ENCODE data around the gene HYAL2.
A peak's percentile ranks its signal among the peaks of the same experiment; 100 is the strongest.

The HYAL2 gene, protein sequence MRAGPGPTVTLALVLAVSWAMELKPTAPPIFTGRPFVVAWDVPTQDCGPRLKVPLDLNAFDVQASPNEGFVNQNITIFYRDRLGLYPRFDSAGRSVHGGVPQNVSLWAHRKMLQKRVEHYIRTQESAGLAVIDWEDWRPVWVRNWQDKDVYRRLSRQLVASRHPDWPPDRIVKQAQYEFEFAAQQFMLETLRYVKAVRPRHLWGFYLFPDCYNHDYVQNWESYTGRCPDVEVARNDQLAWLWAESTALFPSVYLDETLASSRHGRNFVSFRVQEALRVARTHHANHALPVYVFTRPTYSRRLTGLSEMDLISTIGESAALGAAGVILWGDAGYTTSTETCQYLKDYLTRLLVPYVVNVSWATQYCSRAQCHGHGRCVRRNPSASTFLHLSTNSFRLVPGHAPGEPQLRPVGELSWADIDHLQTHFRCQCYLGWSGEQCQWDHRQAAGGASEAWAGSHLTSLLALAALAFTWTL

DNA sequence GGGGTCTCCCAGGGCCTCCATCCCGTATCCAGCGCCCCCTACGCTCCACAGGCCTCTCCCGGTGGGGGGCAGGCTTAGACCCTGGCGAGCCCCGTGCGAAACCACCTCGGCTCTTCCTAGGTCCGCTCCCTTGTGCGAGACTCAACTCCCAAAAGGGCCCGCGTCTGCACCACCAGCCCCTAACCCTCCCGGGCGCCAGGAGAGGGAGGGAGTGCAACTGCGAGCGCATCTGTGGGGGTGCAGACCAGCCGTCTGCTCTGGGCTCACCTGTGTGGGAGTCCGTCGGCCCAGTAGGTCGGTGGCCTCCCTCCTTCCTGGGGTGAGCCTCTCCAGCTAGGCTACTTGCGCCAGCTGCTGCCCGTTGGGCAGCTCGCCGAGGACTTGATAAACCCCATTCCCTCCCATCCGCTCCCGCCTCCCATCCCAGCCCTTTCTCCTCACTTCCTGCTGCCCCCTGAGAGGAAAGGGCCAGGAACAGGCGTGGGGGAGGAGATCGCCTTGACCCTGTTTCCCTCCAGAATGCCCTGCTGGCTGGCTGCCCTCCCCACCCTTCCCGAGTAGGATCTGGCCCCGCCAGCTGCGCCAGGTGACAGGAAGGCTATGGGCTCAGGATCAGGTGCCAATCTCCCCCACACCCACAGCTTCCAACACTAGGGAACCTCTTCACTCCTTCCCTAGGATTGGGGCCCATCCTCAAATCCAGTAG, at the start of gene HYAL2:
HYAL2 (minus strand) TSS at position 360 of the 706 bp plus-strand sequence. CDS start 2,256 bp downstream, outside the sequence.
- DNase-seq = peak; percentile 33

DNA sequence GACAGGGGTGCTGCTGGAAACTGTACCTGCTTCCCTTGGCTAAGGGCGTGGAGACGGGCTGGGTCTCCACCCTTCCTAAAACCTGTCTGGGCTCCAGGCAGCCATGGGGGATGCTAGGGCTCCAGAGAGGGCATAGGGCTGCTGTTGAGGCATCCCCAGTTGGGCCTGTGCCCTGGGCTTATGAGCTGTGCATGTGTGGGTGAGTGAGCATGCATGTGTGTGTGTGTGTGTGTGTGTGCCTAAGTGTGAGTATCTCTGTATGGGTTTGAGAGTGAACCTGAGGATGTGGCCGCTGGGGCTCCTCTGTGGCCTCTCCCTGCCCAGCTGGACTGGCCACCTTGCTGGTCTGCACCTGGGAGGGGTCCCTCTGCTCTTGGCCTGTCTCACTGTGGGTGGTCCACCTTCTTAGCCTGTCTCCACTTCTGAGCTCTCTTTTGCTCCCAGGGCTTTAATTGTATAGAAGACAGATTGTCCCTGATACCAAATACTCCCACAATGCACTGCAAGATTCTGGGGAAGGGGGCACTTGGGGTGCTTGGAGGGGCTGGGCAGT, 48.7 kb upstream of the HYAL2 start:
- no peak for DNase-seq

DNA sequence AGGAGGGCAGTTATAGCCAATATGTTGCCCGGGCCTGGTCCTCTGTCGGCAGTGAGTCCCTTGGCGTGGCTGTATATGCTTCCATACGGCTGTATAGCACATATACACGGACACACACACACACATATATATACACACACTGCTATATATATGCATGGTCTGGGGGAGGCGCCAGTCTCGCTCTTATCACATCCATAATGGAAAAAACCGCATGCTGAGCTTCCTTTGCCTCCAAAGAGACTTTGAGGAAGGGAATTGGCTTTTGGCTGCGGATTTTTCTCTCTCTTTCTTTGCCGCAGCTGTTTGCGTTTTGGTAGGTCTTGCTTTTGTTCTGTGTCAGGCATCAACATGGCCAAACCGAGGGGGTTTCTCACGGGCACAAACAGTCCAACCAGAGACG, 48.0 kb upstream of the HYAL2 start:
- DNase-seq = peak; percentile 26

DNA sequence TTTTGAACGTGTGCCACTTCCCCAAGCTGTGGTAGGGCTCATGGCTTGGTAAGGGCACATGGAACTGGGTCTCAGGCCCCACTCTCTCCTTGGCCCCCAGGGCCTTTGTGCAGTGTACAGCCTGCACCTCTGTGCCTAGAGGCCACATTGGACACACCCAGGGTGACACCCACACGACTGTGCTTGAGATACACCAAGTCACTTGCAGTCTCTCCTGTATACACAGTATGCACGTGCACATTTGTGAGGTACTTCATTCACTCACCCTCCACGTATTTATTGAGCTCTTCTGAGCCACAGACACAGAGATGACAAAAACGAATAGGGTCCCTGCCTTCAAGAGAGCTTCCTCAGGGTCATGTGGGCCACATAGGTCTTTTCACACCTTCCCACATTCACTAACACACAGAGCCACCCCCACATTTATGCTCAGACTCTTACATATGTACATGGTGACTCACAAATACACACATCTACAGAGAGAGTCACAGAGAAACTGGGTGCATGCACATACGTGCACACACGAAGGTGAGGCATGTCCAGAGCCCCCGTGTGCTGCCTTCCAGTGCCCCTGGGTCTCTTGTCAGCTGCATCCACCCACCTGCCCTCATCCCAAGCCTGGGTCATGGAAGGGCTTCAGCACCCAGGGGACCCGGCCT, 46.6 kb upstream of the HYAL2 start:
- no peak for DNase-seq

DNA sequence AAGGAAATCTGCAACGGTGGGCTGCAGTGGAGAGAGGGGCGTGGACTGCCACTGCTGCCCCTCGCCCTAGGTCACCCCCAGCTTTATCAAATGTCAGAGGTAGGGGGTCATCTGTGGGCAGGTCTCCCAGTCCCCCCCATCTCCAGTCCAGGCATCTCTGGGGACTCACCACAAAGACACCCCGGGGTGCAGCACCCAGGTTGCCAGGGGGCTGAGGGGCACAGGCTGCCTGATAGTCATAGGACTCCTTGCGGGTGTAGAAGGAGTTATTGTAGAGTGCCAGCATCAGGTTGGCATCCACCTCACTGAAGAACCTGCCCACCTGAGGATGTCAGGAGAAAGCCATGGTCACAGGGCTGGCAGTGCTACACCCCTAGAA, 43.3 kb upstream of the HYAL2 start:
- no peak for DNase-seq

DNA sequence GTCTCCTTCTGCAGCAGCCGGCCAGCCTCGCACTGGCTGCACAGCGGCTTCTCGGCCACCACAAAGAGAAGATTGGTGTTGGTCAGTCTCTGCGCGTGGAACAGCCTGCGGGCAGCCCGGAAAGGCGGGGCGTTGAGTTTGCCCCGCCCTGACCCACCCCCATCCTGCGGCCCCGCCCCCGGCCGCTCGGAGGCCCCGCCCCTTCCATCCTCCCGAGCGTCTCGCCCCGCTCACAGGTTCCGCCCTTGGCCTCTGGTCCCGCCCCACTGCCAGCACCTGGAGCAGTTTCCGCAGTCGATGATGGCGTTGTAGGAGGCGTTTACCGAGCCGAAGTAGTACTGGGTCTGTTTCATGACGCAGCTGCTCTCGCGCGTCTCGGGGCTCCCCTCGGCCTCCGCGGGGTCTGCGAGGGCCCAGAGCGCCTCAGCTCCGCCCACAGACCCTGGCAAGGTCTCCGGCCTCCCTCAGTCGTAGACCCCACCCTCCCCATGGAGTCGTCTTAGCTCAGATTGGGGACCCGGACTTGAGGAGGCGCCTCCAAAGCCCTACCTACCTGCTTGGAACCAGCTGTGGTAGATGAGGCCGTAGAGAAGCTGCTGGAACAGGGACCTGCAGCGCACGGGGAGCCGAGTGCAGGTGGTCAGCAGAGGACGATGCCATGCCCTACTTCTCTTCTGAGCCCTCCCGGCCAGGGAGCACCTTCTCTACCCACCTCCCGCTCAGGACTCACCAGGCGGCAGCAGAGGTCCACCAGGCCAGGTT, 42.7 kb upstream of the HYAL2 start:
- DNase-seq = no peak

DNA sequence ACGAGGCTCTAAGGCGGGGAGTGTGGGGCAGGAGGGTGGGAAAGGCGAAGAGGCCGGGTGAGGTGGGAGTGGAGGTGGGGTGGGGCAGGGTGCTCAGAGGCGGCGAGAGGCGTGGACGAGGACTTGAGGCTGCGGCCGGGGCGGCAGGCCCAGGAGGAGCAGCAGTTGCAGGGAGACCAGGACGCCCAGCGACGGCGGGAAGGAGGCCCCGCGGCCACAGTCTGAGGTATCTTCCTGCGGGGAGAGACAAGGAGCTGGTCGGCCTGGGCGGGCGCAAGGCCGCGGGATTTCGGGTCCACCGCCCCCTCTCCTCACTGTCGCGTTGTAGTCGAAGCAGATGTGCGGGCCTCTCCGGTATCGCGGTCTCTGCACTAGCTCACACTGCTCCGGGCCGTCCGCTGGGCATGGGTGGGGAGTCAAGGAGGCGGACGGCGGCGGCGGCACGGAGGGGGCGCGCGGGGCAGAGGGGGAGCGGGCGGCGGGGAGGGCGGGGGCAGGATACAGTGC, 42.1 kb upstream of the HYAL2 start:
- no peak for DNase-seq

DNA sequence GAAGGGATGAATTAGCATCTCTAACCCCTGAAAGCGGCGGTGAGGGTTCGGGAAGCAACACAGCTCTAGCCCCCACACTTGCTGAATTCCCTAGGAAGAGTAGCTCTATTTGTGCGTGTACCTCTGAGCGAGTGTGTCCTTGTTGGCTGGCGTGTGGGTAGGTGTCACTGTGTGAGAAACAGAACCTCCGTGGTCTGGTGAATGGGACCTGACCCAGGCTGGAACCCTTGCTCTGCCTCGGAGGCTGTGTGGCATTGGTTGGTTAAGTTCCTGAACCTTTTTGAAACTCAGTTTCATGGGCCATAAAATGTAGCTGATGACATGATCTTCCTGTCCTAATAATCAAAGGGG, 37.2 kb upstream of the HYAL2 start:
- DNase-seq = no peak

DNA sequence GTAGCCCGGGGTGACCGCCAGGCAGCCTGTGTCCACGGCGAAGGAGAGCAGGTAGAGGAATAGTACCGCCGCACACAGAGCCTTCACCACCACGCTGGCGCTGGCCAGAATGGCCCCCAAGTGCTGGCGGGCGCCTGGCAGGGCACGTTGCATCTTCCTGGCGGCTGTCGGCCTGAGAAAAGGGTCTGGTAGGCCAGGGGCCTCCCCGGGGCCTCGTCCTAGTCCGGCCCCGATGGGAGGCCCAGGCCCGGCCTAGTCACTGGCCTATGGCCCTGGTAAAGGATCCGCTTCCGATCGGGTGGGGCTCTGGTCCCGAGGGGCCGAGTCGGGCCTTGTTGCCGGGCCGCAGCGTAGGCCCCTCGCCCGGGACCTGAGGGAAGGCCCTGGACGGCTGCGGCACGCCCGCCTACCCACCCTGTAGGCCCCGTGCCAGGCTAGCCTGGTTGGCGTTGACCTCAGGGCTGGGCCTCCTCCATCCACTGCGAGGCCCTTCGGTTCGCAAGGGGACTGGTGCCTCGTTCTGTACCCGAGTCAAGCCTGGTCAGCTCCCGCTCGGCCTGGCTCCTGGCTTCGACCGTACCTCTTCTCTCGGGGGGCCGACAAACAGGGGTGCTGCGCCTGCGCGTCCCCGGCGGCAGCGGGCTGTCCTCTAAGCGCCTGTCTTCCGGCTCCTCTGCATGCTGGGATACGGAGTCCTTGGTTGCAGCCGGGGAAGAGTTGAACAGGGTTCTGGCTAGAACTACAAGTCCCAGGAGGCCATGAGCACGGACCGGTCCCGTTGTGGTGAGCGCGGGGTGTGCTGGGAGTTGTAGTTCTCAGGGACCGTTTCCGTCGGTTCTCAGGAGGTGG, 36.6 kb upstream of the HYAL2 start, which contains the start of gene TMEM115:
TMEM115 (minus strand) TSS at position 611 of the 849 bp plus-strand sequence; CDS start at position 153, 458 bp downstream.
- DNase-seq = peak; percentile 96

DNA sequence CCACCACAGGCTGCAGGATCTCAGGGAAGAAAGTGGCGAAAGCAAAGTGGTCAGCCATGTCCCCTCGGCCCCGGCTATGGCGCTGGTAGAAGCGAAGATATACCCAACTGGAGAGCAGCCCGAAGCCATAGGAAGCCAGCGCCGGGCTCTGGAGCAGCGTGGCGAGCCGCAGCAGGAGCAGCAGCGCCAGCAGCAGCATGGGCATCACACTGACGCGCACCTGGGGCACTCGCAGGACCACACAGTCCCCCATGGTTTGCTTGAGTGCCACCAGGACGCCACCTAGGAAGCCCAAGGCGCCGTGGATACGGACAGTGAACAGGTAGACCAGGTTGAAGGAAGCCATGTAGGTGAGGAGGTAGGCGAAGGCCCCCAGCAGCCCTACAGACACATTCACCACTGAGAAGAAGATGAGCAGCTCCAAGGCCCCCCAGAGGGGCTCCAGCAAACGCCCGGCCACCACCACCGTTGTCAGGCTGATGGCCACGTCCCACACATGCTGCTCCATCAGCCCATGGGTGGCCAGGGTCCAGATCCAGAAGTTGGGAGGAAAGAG, 35.9 kb upstream of the HYAL2 start:
- no peak for DNase-seq

DNA sequence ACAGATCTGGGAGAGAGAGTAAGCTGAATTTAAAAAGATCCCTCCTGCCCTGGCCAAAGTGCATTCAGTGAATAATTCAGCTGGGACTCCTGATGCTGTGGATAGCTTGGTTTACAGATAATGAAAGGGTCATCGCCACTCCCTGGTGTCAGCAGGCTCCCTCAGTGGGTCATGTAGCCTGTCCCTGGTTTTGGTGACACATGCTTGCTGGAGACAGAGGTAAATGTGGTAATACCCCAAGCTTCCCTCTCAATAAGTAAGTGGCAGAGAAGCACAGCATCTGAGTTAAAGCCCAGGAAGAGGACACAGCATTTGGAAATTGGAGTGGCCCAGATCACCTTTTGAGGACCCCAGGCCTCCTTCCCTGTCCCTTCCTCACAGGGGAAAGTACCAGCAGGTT, 34.9 kb upstream of the HYAL2 start:
- no peak for DNase-seq

DNA sequence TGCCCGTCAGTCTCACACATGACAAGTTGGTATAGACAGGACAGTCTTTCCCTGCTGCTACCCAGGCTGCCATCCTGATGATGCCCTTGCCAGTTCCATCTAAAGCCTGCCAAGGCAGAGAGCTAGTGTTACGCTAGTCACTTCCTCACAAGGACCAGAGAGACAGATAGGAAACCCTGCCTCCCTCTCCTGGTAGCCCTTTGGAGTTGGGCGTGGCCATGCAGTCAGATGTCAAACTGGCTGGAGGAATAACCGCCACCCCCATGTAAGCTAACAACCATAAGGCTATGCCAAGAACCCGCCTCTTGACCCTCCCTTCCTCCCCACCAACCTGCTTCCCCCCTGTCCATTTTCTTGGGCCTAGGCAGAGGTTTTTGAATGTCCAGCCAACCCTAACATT, 34.0 kb upstream of the HYAL2 start:
- no peak for DNase-seq

DNA sequence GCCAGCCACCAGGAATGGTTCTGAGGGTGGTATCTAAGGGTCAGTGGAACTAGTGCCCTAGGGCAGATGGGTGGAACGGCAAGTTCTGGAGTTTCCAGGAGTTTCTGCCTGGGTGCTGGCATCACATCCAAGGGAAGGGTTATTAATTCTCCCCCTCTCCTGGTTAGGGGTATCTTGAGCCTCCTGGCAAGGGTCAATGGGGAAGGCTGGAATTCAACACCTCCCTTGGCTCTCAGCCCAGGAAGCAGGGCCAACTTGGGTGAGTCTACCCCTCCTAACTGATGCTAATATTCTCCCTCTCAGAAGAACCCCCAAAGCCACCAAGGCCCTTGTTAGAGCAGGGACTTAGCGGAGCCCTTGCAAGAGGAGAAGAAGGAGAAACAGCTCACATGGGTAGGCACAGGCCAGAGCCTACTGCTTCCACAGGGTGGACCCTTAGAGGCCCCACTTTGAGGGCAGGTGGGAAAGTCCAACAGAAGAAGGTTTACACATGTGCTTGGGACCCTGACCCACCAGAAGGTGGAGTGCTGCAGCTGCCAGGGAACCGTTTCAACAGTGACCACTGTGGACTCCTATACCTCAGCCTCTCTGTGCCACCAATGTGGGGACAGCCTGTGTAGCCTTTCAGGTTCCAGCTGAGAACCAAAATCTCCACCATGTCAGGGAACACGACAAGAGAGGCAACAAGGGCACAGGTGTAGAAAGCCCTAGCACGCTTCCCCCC, 33.4 kb upstream of the HYAL2 start:
- no peak for DNase-seq

DNA sequence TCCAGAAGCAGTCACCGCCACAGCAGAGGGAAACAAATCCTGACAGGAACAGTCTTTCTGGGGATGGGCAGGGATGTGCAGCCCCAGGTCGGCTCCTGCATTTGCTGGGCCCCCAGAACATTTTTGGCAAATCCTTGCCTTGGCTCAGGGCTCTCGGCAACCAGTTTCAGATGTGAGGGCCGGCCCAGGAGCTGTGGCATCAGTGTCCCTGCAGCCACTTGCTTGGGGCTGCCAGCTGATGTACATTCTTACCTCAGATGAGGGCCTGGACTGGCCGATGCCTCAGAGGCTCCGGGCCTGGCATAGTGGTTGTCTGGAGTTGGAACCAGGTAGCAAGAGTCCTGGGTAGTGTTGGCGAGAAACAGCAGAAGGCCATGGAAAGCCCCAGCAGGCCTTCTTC, 32.3 kb upstream of the HYAL2 start:
- no peak for DNase-seq

DNA sequence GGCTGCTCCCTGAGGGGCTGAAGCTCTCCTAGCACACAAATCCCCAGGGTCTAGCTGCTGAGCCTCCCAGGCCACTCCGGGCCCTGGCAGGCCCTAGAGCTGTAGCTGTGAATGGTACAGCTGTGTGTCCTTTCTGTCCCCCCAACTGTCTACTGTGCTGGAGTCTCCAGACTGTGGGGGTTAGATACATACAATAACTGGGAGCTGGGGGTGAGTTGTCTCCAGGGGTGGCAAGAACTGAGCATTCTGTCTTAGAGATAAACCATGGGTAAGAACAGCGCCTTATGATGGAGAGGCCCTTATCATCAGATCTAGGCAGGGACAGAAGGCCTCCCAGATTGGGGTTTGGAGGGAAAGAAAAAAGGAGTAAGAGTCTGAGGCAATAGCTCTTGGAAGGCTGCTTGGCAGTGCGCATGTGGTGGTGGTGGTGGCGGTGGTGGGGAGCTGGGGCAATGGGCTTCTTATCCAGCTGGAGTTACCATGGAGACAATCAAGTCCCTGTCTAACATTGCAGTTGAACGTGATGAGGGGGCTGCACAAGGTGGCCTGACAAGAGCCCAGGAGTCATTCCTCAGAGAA, 31.7 kb upstream of the HYAL2 start:
- no peak for DNase-seq

DNA sequence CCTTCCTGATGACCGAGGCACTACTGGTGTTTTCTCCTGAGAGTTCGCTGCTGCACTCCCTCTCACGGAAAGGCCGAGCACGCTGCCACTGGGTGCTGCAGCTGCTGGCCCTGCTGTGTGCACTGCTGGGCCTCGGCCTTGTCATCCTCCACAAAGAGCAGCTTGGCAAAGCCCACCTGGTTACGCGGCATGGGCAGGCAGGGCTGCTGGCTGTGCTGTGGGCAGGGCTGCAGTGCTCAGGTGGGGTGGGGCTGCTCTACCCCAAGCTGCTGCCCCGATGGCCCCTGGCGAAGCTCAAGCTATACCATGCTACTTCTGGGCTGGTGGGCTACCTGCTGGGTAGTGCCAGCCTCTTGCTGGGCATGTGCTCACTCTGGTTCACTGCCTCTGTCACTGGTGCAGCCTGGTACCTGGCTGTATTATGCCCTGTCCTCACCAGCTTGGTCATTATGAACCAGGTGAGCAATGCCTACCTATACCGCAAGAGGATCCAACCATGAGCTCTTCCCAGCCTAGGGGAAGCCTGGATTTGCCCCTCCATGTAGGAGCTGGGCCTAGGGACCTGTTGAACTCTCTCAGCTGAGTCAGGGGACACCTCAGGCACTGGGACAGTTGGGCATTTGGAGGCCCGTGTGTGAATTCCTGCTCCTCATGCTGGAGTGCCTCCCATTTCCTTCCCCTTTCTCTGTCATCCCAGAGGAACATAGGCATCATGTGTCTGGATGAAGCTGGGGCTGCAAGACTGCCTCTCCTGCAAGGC, 30.9 kb upstream of the HYAL2 start:
- DNase-seq = no peak

DNA sequence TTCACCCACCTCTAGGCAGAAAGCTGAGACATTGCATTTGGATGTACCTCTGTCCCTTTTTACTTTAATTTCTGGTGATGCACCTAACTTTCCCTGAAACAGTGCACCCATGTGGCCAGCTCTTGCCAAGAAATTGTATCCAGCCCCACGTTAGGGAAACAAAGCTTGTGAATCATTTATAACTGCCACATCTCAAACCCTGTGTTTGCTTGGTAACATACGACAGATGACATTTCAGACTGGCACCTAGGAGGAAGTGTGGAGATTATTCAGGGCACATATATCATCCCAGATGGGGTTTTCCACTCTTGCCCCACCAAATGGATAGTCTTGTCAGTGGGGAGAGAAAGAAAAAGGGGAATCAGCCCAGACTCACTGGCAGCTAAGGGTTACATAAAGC, 30.2 kb upstream of the HYAL2 start:
- no peak for DNase-seq

DNA sequence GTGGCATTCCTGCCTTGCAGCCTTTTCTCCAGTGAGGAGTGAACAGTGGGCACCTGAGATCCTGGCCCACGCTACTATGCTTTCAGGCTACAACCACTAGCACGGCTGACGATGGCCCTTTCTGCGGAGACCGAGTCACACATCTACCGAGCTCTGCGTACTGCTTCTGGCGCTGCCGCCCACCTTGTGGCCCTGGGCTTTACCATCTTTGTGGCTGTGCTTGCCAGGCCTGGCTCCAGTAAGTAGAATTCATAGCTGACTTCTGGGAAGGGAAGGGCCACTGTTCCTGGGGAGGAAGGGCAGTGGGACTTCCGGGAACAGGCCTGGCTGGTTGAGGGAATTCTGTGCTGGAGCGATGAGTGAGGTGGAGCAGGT, 28.8 kb upstream of the HYAL2 start:
- DNase-seq = no peak
